Nephron (organoid): Measurements from ENCODE around the gene AXL.
A peak's percentile ranks its signal among the peaks of the same experiment; 100 is the strongest.

ENCODE experiments used
- H3K27ac Mint-ChIP-seq, 3 experiments: 2 replicates each; pipeline ENCODE4 v1.8.0; 2020; ENCODE audit warnings: mixed read lengths in 3 of 3, mild to moderate bottlenecking in 2 of 3, moderate library complexity in 1 of 3
- H3K27me3 Mint-ChIP-seq: 2 replicates; pipeline ENCODE4 v1.8.0; 2021; ENCODE audit warnings: low read depth, mild to moderate bottlenecking, moderate library complexity, mixed read lengths
- H3K36me3 Mint-ChIP-seq: 2 replicates; pipeline ENCODE4 v1.8.0; 2020; ENCODE audit warnings: low read depth, mixed read lengths
- H3K4me1 Mint-ChIP-seq: 2 replicates; pipeline ENCODE4 v1.8.0; 2020; ENCODE audit warnings: mixed read lengths
- H3K4me3 Mint-ChIP-seq, 3 experiments: 2 replicates each; pipeline ENCODE4 v1.8.0; 2020; ENCODE audit warnings: mild to moderate bottlenecking in 3 of 3, mixed read lengths in 3 of 3, moderate library complexity in 2 of 3
- H3K9me3 Mint-ChIP-seq: 2 replicates; pipeline ENCODE4 v1.8.0; 2020; ENCODE audit warnings: mixed read lengths
- TF ChIP-seq, protein P1 (sequence below), 3 experiments: fragments of 200-600 bp; sonication (generic); IDR thresholded peaks; one replicate each; pipeline ENCODE4 v1.5.0; 2021; ENCODE audit warnings: antibody characterized with exemption in 3 of 3; ENCODE audit not compliant: unreplicated experiment in 3 of 3

AXL gene

GRCh38 chr19:41206456-41206855, 12.6 kb upstream of the AXL start:
- Mint-ChIP-seq H3K27me3 (peaks cover 10% of the 10 kb centered on the region), H3K4me3 (no peak overlapping the region), H3K9me3 (no peaks in the 10 kb centered on the region), H3K27ac (peak overlapping the region in 1 of 3 experiments; percentile 67), H3K4me1 (peaks cover 4% of the 10 kb centered on the region), H3K36me3 (no peaks in the 10 kb centered on the region)
- TF ChIP-seq, protein P1, sequence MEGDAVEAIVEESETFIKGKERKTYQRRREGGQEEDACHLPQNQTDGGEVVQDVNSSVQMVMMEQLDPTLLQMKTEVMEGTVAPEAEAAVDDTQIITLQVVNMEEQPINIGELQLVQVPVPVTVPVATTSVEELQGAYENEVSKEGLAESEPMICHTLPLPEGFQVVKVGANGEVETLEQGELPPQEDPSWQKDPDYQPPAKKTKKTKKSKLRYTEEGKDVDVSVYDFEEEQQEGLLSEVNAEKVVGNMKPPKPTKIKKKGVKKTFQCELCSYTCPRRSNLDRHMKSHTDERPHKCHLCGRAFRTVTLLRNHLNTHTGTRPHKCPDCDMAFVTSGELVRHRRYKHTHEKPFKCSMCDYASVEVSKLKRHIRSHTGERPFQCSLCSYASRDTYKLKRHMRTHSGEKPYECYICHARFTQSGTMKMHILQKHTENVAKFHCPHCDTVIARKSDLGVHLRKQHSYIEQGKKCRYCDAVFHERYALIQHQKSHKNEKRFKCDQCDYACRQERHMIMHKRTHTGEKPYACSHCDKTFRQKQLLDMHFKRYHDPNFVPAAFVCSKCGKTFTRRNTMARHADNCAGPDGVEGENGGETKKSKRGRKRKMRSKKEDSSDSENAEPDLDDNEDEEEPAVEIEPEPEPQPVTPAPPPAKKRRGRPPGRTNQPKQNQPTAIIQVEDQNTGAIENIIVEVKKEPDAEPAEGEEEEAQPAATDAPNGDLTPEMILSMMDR (IDR thresholded peaks at IDR 0.05; ENCODE audit: unreplicated experiment in 3 of 3) = no peak

DNA sequence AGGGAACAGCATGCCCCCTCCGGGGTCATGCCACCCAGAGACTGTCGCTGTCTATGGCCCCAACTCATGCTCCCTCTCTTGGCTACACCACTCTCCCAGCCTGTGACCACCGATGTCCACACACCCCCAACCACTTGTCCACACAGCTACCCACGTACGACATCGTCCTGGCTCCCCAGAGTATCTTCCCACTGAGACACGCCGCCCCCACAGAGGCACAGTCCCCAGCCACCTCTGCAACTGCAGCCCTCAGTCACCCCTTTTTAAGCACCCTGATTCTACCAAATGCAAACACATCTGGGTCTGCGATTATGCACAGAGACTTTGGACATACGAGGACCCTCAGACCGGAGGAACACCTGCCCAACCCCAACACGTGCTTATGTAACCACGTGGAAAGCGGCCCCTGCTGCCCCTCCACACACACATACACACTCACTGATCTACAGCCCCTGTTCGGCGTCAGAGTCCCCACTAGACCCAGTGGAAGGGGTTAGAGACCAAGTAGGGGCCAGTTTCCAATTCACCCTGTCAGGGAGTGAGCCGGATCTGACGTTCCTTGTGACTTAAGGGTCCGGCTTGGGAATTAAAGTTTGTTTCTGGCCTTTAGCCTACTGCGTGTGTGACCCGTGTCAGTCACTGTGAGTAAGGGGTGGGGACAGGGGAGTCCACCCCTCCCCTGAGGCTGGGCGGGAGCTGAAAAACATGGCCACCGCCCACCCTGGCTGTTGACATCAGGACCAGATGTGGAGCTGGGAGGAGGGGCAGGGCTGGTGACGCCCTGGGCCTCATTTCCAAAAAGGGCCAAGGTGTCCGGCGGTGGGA, 11.9 kb upstream of the AXL start:
- no peaks in the 10 kb centered on the region for H3K9me3 Mint-ChIP-seq
- no peaks in the 10 kb centered on the region for H3K36me3 Mint-ChIP-seq
- H3K27ac Mint-ChIP-seq = peak overlapping the region in 1 of 3 experiments; percentile 67
- H3K4me3 Mint-ChIP-seq = no peak overlapping the region
- peaks cover 4% of the 10 kb centered on the region for H3K4me1 Mint-ChIP-seq
- H3K27me3 Mint-ChIP-seq = peaks cover 10% of the 10 kb centered on the region
- TF ChIP-seq, protein P1 (IDR thresholded peaks at IDR 0.05; ENCODE audit: unreplicated experiment in 3 of 3) = no peak

DNA sequence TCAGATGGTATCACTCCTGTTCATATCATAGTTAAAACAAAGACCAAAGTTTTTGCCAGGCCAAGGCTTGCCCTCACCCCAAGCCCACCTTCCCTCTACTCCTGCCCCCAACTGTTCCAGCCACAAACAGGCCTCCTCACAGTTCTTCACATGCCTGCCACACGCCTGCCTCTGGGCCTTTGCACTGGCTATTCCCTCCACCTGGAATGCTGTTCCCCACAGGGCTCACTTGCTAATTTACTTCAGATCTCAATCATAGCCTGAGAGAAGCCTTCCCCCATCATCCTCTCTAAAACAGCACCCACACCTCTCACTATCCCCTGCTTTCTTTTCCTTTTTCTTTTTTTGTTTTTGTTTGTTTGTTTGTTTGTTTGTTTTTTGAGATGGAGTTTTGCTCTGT, 4.9 kb upstream of the AXL start:
- Mint-ChIP-seq H3K4me1 (peaks cover 18% of the 10 kb centered on the region), H3K36me3 (no peaks in the 10 kb centered on the region)
- TF ChIP-seq, protein P1 (IDR thresholded peaks at IDR 0.05; ENCODE audit: unreplicated experiment in 3 of 3) = no peak

DNA sequence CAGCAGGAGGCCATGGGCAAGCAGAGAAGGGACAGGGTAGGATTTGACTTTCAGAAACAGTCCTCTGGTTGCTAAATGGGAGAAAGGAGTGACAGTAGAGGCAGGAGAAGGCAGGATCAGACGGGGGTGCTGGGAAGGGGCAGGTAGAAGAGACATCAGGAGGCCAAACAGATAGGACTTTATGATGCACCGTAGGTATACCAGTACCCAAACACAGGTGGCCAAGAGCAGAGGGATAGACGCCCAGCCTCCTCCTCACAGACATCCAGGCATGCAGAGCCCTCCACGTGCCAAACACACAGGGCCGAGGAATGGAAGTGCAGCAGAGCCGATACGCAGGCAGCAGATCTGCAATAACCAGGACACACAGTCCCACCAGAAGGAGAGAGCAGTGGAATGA, 1.3 kb upstream of the AXL start:
- peak overlapping the region; percentile 75 to 91 (median 89) for H3K27ac Mint-ChIP-seq
- peaks cover 12% of the 10 kb centered on the region for H3K36me3 Mint-ChIP-seq
- peak overlapping the region; percentile 67 to 98 (median 81) for H3K4me3 Mint-ChIP-seq
- TF ChIP-seq, protein P1 (IDR thresholded peaks at IDR 0.05; ENCODE audit: unreplicated experiment in 3 of 3) = no peak
- H3K9me3 Mint-ChIP-seq = no peaks in the 10 kb centered on the region
- peaks cover 38% of the 10 kb centered on the region for H3K4me1 Mint-ChIP-seq
- peaks cover 5% of the 10 kb centered on the region for H3K27me3 Mint-ChIP-seq

More for the DNA sequence above, 4.9 kb upstream of the AXL start:
- no peak overlapping the region for H3K4me3 Mint-ChIP-seq
- no peak overlapping the region for H3K27ac Mint-ChIP-seq
- no peaks in the 10 kb centered on the region for H3K9me3 Mint-ChIP-seq
- H3K27me3 Mint-ChIP-seq = no peaks in the 10 kb centered on the region

DNA sequence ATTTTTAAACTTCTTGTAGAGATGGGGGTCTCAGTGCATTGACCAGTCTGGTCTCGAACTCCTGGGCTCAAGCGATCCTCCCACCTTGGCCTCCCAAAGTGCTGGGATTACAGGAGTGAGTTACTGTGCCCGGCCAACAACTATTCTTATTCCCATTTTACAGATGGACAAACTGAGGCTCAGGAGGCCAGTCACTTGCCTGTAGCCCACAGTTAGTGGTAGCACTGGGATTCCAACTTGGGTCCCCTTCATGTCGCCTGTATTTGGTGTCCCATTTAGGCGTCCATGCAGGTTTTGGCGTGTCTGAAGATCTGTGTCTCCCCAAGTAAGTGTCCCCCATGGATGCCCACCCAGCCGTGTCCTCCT, 791 bp upstream of the AXL start:
- peaks cover 8% of the 10 kb centered on the region for H3K27me3 Mint-ChIP-seq
- H3K4me1 Mint-ChIP-seq = peaks cover 42% of the 10 kb centered on the region
- peak overlapping the region; percentile 88 to 95 (median 93) for H3K27ac Mint-ChIP-seq
- peaks cover 12% of the 10 kb centered on the region for H3K36me3 Mint-ChIP-seq
- peak overlapping the region; percentile 96 to 98 (median 97) for H3K4me3 Mint-ChIP-seq
- H3K9me3 Mint-ChIP-seq = no peaks in the 10 kb centered on the region
- TF ChIP-seq, protein P1 (IDR thresholded peaks at IDR 0.05; ENCODE audit: unreplicated experiment in 3 of 3) = no peak
